ENCODE results near the gene ESR2. TPM values are rescaled to one million over a fixed set of nuclear protein-coding genes. Genes with fewer than 3 reads are reported as not detected.
"Not testable (repeated sequence)": the region's sequence is repeated elsewhere in the genome, so short reads cannot be mapped to it uniquely, and the experiment has no call there.

ESR2 gene
- polyA plus RNA-seq (2013, experiment 1 of 2; ENCODE audit: insufficient read length), result 0.12 TPM
- polyA plus RNA-seq (2013, experiment 2 of 2; ENCODE audit: insufficient read length), result 0.02 TPM

- DNase-seq, result peak; percentile 30
Observed at GRCh38 chr14:64293976-64294671, at the start of gene ESR2. TSS of gene ESR2 (minus strand) at chr14:64294371. CDS start at chr14:64282985, 11,386 bp downstream.

- DNase-seq, result no peak
Observed at GRCh38 chr14:64340560-64341196, 46.5 kb upstream of the ESR2 start.

- DNase-seq, result peak; percentile 98
Observed at GRCh38 chr14:64338616-64339316, 44.6 kb upstream of the ESR2 start.

GRCh38 chr14:64337888-64338615, 43.9 kb upstream of the ESR2 start:
- peak; percentile 67 for DNase-seq

- DNase-seq, result no peak
Observed at GRCh38 chr14:64329149-64329548, 35.0 kb upstream of the ESR2 start.

- no peak for DNase-seq
Observed at GRCh38 chr14:64326502-64326901, 32.3 kb upstream of the ESR2 start.

- peak; percentile 64 for DNase-seq
Observed at GRCh38 chr14:64324895-64325294, 30.7 kb upstream of the ESR2 start.

- DNase-seq, result no peak
Observed at GRCh38 chr14:64324461-64324860, 30.3 kb upstream of the ESR2 start.

- DNase-seq, result not testable (repeated sequence)
Observed at GRCh38 chr14:64320362-64320761, 26.2 kb upstream of the ESR2 start.

- DNase-seq, result not testable (repeated sequence)
Observed at GRCh38 chr14:64318695-64319094, 24.5 kb upstream of the ESR2 start.

- DNase-seq, result peak; percentile 65
Observed at GRCh38 chr14:64303471-64303917, 9.3 kb upstream of the ESR2 start.

GRCh38 chr14:64298773-64299172, 4.6 kb upstream of the ESR2 start:
- no peak for DNase-seq

GRCh38 chr14:64296561-64296960, 2.4 kb upstream of the ESR2 start:
- no peak for DNase-seq

GRCh38 chr14:64294672-64295413, 672 bp upstream of the ESR2 start:
- DNase-seq, result peak; percentile 39

- no peak for DNase-seq
Observed at GRCh38 chr14:64292197-64292596, 2.0 kb downstream of the ESR2 start.

GRCh38 chr14:64289571-64289970, 4.6 kb downstream of the ESR2 start:
- no peak for DNase-seq

- DNase-seq, result no peak
Observed at GRCh38 chr14:64281805-64282204, 12.4 kb downstream of the ESR2 start.

- DNase-seq, result no peak
Observed at GRCh38 chr14:64279704-64280668, 14.2 kb downstream of the ESR2 start.

- no peak for DNase-seq
Observed at GRCh38 chr14:64278458-64278857, 15.7 kb downstream of the ESR2 start.

- DNase-seq, result no peak
Observed at GRCh38 chr14:64272019-64272418, 22.2 kb downstream of the ESR2 start.

- peak; percentile 55 for DNase-seq
Observed at GRCh38 chr14:64266239-64266638, 27.9 kb downstream of the ESR2 start.

Data from fibroblast of skin of back (primary cell).